HG03354 (cell line): ENCODE measurements around the gene FADS6.

ENCODE experiments used
- ATAC-seq: cut with Tn5 transposase; IDR thresholded peaks from one replicate; pipeline ENCODE4 v1.9.1; 2021; ENCODE audit warnings: mild to moderate bottlenecking; ENCODE audit not compliant: unreplicated experiment, poor library complexity, severe bottlenecking

The FADS6 gene

GRCh38 chr17:74838274-74838673, 55.2 kb downstream of the FADS6 start:
- ATAC-seq: no peak

- no peak for ATAC-seq
These were observed 56.6 kb downstream of the FADS6 start for GRCh38 chr17:74836691-74837467.

GRCh38 chr17:74836191-74836590, 57.2 kb downstream of the FADS6 start:
- ATAC-seq: no peak

- no peak for ATAC-seq
These were observed 59.7 kb downstream of the FADS6 start for GRCh38 chr17:74833501-74834377.

GRCh38 chr17:74832421-74832820, 61.0 kb downstream of the FADS6 start:
- no peak for ATAC-seq

GRCh38 chr17:74831444-74832146, 61.8 kb downstream of the FADS6 start:
- no peak for ATAC-seq

GRCh38 chr17:74830861-74831260, 62.6 kb downstream of the FADS6 start:
- no peak for ATAC-seq

GRCh38 chr17:74827800-74828199, 65.6 kb downstream of the FADS6 start:
- no peak for ATAC-seq
